ENCODE measurements around the gene SLC35E3. TPM values are rescaled to one million over a fixed set of nuclear protein-coding genes. Genes with fewer than 3 reads are reported as not detected.

The SLC35E3 gene
- total and polyA plus RNA-seq, 2 of the 13 experiments (the other 11 are each of a cell fraction or from before 2014, with no cell fraction given), result 13.0 to 22.1 TPM

DNA sequence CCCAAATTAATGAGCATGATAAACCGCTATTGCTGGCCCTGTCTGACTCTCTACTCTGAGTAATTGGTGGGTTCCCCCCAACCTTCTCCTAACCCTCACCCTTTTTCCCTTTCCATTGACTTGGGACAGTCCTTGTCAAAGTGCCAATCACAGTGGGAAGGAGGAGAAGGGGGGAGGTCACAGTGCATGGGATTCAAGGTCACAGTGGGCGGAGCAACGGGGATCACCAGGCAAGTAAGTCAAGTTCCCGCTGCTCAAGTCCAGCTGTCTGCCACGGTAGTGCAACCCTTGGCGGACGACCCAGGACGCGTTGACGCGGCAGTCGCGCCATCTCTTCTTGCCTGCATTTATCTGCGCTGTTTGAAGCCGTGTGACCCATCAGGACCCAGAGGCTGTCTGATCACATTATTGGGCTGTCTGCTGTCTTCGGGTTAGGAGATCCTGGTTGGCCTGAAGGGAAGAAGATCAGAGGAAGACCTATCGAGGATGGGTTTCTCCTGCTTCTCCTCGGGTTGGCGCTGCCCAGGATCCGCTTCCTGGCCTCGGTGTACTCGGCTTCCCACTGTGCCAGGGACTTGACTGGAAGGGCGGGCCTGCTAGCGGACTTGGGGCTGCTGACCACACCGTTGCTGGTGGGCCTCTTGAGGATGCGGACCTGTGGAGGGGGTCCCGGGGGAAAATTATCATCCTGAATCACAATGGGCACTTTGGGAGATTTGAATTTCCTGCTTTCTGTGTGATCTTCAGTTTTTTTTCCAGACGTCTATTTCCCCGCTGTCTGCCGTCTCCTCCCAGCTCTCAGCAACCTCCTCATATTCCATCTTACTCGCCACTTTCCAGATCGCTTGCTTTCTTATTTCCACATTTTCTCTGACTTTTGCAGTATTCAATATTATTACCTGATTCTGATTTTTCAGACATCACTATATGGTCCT lies 58.9 kb downstream of the SLC35E3 start (continued):
- TF ChIP-seq, protein P1, sequence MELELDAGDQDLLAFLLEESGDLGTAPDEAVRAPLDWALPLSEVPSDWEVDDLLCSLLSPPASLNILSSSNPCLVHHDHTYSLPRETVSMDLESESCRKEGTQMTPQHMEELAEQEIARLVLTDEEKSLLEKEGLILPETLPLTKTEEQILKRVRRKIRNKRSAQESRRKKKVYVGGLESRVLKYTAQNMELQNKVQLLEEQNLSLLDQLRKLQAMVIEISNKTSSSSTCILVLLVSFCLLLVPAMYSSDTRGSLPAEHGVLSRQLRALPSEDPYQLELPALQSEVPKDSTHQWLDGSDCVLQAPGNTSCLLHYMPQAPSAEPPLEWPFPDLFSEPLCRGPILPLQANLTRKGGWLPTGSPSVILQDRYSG (CRISPR knock-in tag; IDR thresholded peaks at IDR 0.05), result no peak
- TF ChIP-seq CBX5 (CRISPR knock-in tag; IDR thresholded peaks at IDR 0.05; ENCODE audit: borderline replicate concordance), result peak; percentile 63; the same call in 1 of the 2 replicates
- no peak for TF ChIP-seq MZF1 (CRISPR knock-in tag; IDR thresholded peaks at IDR 0.05; ENCODE audit: borderline replicate concordance)
- no peak for TF ChIP-seq NCOA1 (CRISPR knock-in tag; IDR thresholded peaks at IDR 0.05)
- TF ChIP-seq, protein P2, sequence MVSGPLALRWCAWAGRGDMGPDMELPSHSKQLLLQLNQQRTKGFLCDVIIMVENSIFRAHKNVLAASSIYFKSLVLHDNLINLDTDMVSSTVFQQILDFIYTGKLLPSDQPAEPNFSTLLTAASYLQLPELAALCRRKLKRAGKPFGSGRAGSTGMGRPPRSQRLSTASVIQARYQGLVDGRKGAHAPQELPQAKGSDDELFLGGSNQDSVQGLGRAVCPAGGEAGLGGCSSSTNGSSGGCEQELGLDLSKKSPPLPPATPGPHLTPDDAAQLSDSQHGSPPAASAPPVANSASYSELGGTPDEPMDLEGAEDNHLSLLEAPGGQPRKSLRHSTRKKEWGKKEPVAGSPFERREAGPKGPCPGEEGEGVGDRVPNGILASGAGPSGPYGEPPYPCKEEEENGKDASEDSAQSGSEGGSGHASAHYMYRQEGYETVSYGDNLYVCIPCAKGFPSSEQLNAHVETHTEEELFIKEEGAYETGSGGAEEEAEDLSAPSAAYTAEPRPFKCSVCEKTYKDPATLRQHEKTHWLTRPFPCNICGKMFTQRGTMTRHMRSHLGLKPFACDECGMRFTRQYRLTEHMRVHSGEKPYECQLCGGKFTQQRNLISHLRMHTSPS (CRISPR knock-in tag; IDR thresholded peaks at IDR 0.05; ENCODE audit: low read depth), result peak; percentile 53; the same call in 1 of the 2 replicates
- TF ChIP-seq JUND (CRISPR knock-in tag; IDR thresholded peaks at IDR 0.05), result peak; percentile 63
- TF ChIP-seq, protein P3, sequence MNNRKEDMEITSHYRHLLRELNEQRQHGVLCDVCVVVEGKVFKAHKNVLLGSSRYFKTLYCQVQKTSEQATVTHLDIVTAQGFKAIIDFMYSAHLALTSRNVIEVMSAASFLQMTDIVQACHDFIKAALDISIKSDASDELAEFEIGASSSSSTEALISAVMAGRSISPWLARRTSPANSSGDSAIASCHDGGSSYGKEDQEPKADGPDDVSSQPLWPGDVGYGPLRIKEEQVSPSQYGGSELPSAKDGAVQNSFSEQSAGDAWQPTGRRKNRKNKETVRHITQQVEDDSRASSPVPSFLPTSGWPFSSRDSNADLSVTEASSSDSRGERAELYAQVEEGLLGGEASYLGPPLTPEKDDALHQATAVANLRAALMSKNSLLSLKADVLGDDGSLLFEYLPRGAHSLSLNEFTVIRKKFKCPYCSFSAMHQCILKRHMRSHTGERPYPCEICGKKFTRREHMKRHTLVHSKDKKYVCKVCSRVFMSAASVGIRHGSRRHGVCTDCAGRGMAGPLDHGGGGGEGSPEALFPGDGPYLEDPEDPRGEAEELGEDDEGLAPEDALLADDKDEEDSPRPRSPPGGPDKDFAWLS (CRISPR knock-in tag; IDR thresholded peaks at IDR 0.05; ENCODE audit: borderline replicate concordance), result no peak
- TF ChIP-seq ZNF343 (CRISPR knock-in tag; IDR thresholded peaks at IDR 0.05), result peak; percentile 72; the same call in 1 of the 2 replicates
- peak; percentile 46; the same call in 1 of the 2 replicates for TF ChIP-seq ZSCAN25 (CRISPR knock-in tag; IDR thresholded peaks at IDR 0.05)
- TF ChIP-seq FOXK2 (IDR thresholded peaks at IDR 0.05), result no peak
- TF ChIP-seq SP5 (CRISPR knock-in tag; IDR thresholded peaks at IDR 0.05; ENCODE audit: borderline replicate concordance, low read depth), result peak; percentile 99
- TF ChIP-seq, protein P4, sequence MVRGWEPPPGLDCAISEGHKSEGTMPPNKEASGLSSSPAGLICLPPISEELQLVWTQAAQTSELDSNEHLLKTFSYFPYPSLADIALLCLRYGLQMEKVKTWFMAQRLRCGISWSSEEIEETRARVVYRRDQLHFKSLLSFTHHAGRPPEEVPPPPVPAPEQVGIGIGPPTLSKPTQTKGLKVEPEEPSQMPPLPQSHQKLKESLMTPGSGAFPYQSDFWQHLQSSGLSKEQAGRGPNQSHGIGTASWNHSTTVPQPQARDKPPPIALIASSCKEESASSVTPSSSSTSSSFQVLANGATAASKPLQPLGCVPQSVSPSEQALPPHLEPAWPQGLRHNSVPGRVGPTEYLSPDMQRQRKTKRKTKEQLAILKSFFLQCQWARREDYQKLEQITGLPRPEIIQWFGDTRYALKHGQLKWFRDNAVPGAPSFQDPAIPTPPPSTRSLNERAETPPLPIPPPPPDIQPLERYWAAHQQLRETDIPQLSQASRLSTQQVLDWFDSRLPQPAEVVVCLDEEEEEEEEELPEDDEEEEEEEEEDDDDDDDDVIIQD (CRISPR knock-in tag; IDR thresholded peaks at IDR 0.05; ENCODE audit: low read depth), result peak; percentile 40; the same call in 1 of the 2 replicates
- TF ChIP-seq, protein P5, sequence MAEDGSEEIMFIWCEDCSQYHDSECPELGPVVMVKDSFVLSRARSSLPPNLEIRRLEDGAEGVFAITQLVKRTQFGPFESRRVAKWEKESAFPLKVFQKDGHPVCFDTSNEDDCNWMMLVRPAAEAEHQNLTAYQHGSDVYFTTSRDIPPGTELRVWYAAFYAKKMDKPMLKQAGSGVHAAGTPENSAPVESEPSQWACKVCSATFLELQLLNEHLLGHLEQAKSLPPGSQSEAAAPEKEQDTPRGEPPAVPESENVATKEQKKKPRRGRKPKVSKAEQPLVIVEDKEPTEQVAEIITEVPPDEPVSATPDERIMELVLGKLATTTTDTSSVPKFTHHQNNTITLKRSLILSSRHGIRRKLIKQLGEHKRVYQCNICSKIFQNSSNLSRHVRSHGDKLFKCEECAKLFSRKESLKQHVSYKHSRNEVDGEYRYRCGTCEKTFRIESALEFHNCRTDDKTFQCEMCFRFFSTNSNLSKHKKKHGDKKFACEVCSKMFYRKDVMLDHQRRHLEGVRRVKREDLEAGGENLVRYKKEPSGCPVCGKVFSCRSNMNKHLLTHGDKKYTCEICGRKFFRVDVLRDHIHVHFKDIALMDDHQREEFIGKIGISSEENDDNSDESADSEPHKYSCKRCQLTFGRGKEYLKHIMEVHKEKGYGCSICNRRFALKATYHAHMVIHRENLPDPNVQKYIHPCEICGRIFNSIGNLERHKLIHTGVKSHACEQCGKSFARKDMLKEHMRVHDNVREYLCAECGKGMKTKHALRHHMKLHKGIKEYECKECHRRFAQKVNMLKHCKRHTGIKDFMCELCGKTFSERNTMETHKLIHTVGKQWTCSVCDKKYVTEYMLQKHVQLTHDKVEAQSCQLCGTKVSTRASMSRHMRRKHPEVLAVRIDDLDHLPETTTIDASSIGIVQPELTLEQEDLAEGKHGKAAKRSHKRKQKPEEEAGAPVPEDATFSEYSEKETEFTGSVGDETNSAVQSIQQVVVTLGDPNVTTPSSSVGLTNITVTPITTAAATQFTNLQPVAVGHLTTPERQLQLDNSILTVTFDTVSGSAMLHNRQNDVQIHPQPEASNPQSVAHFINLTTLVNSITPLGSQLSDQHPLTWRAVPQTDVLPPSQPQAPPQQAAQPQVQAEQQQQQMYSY (CRISPR knock-in tag; IDR thresholded peaks at IDR 0.05), result no peak
- peak; percentile 75; the same call in 1 of the 2 replicates for TF ChIP-seq ARHGAP35 (CRISPR knock-in tag; IDR thresholded peaks at IDR 0.05; ENCODE audit: borderline replicate concordance)
- peak; percentile 68; the same call in 1 of the 2 replicates for TF ChIP-seq SALL2 (CRISPR knock-in tag; IDR thresholded peaks at IDR 0.05)
- no peak for TF ChIP-seq GTF2F1 (IDR thresholded peaks at IDR 0.05; ENCODE audit: low read length)
- TF ChIP-seq SYNCRIP (IDR thresholded peaks at IDR 0.05; ENCODE audit: insufficient read depth, low read depth, low read length), result no peak
- TF ChIP-seq KDM2A (CRISPR knock-in tag; IDR thresholded peaks at IDR 0.05; ENCODE audit: borderline replicate concordance, low read depth), result peak; percentile 89; the same call in 1 of the 2 replicates

Data from HepG2 (cell line).